HepG2 (cell line): ENCODE data around the gene FNBP1L. TPM values are rescaled to one million over a fixed set of nuclear protein-coding genes. Genes with fewer than 3 reads are reported as not detected.

Source experiments
- ATF4 ChIP-seq, 2 experiments: fragments of 450-650 bp in 1 of 2; sonication (generic) in 1 of 2; formaldehyde crosslinking; IDR thresholded peaks; 2 replicates each; pipeline versions ENCODE4 v1.5.0 to v1.8.0; 2020 to 2022; ENCODE audit warnings: mild to moderate bottlenecking in 1 of 2, missing genetic modification reagents in 1 of 2
- BRD4 ChIP-seq: sonication (generic); formaldehyde crosslinking; IDR thresholded peaks from 2 replicates; pipeline ENCODE4 v1.4.0; 2020; ENCODE audit warnings: missing genetic modification reagents
- CENPBD1 ChIP-seq: sonication (generic); formaldehyde crosslinking; IDR thresholded peaks from 2 replicates; pipeline ENCODE4 v1.8.0; 2022; ENCODE audit warnings: missing genetic modification reagents, low read depth, mild to moderate bottlenecking, borderline replicate concordance
- DRAP1 ChIP-seq: IDR thresholded peaks from 2 replicates; pipeline ENCODE4 v1.6.1; 2016; ENCODE audit warnings: missing genetic modification reagents, missing compliant biosample characterization
- FOSL2 ChIP-seq: sonication (generic); formaldehyde crosslinking; IDR thresholded peaks from 2 replicates; pipeline ENCODE4 v1.4.0; 2020; ENCODE audit warnings: missing genetic modification reagents
- KLF15 ChIP-seq: sonication (generic); formaldehyde crosslinking; IDR thresholded peaks from 2 replicates; pipeline ENCODE4 v1.8.1; 2023; ENCODE audit warnings: borderline replicate concordance, mild to moderate bottlenecking, inconsistent platforms, missing genetic modification reagents, mixed read lengths
- MLXIP ChIP-seq: sonication (generic); formaldehyde crosslinking; IDR thresholded peaks from 2 replicates; pipeline ENCODE4 v1.9.0; 2021; ENCODE audit warnings: missing genetic modification reagents, borderline replicate concordance
- MNT ChIP-seq: fragments of 450-650 bp; IDR thresholded peaks from 2 replicates; pipeline ENCODE4 v1.6.1; 2016
- MTF1 ChIP-seq: sonication (generic); formaldehyde crosslinking; IDR thresholded peaks from 2 replicates; pipeline ENCODE4 v1.5.0; 2020; ENCODE audit warnings: missing genetic modification reagents
- RCOR2 ChIP-seq: IDR thresholded peaks from 2 replicates; pipeline ENCODE4 v1.6.1; 2016; ENCODE audit warnings: missing biosample characterization, missing genetic modification reagents
- SALL1 ChIP-seq: sonication (generic); formaldehyde crosslinking; IDR thresholded peaks from 2 replicates; pipeline ENCODE4 v1.8.0; 2022; ENCODE audit warnings: mild to moderate bottlenecking, missing genetic modification reagents
- SP1 ChIP-seq, 2 experiments: fragments of 450-650 bp in 1 of 2; sonication (generic) in 1 of 2; formaldehyde crosslinking in 1 of 2; IDR thresholded peaks; 2 replicates each; pipeline versions ENCODE4 v1.4.0 to v1.6.1; 2016 to 2020; ENCODE audit warnings: missing genetic modification reagents in 1 of 2
- TCF12 ChIP-seq, 2 experiments: fragments of 450-650 bp in 1 of 2; sonication (generic) in 1 of 2; formaldehyde crosslinking in 1 of 2; IDR thresholded peaks; 2 replicates each; pipeline versions ENCODE4 v1.6.1 to v1.8.0; 2017 to 2022; ENCODE audit warnings: antibody characterized with exemption in 1 of 2, mild to moderate bottlenecking in 1 of 2, missing genetic modification reagents in 1 of 2, moderate library complexity in 1 of 2
- THAP11 ChIP-seq: IDR thresholded peaks from 2 replicates; pipeline ENCODE4 v1.6.1; 2016; ENCODE audit warnings: missing biosample characterization, missing genetic modification reagents
- ZBTB10 ChIP-seq: sonication (generic); formaldehyde crosslinking; IDR thresholded peaks from 2 replicates; pipeline ENCODE4 v1.4.0; 2020; ENCODE audit warnings: missing genetic modification reagents, borderline replicate concordance
- ZBTB38 ChIP-seq: sonication (generic); formaldehyde crosslinking; IDR thresholded peaks from 2 replicates; pipeline ENCODE4 v1.5.1; 2020; ENCODE audit warnings: mild to moderate bottlenecking, missing genetic modification reagents
- ZC3H13 ChIP-seq: sonication (generic); formaldehyde crosslinking; IDR thresholded peaks from 2 replicates; pipeline ENCODE4 v1.8.1; 2023; ENCODE audit warnings: mild to moderate bottlenecking, missing genetic modification reagents, moderate library complexity
- ZKSCAN1 ChIP-seq: fragments of 150-350 bp; IDR thresholded peaks from 2 replicates; pipeline ENCODE4 v1.6.1; 2014; ENCODE audit warnings: low read length
- ZNF30 ChIP-seq: sonication (generic); formaldehyde crosslinking; IDR thresholded peaks from 2 replicates; pipeline ENCODE4 v1.5.0; 2020; ENCODE audit warnings: mild to moderate bottlenecking, missing genetic modification reagents
- ZNF335 ChIP-seq: sonication (generic); formaldehyde crosslinking; IDR thresholded peaks from 2 replicates; pipeline ENCODE4 v1.4.0; 2020; ENCODE audit warnings: missing genetic modification reagents
- ZNF7 ChIP-seq: IDR thresholded peaks from 2 replicates; pipeline ENCODE4 v1.6.1; 2016; ENCODE audit warnings: missing biosample characterization, missing genetic modification reagents
- polyA plus RNA-seq, 8 experiments: library from polyadenylated mRNA; depleted of rRNA in 3 of 8; stranded (reverse) in 7 of 8; unstranded in 1 of 8; fragments of >200 nt; fragmentation: Illumina TruSeq in 4 of 8; extraction: Trizol in 4 of 8; gene quantifications; 2 replicates each; pipeline versions ENCODE4 v1.2.1 to v1.2.3, GENCODE V29; 2011 to 2016; ENCODE audit warnings: low read depth in 4 of 8, missing spikeins in 1 of 8, mixed read lengths in 1 of 8; ENCODE audit not compliant: insufficient read depth in 1 of 8
- total RNA-seq, 5 experiments: library from RNA; depleted of rRNA; stranded (reverse); fragments of >200 nt; fragmentation: Illumina TruSeq; extraction: Trizol; gene quantifications; 2 replicates each; pipeline ENCODE4 v1.2.3, GENCODE V29; 2016; ENCODE audit warnings: low read depth in 1 of 5

FNBP1L gene
- total and polyA plus RNA-seq, 2 of the 13 experiments (the other 11 are each of a cell fraction or from before 2014, with no cell fraction given): 24.1 to 27.1 TPM

- TF ChIP-seq ZNF335 (CRISPR knock-in tag) (no peak), ZNF30 (no peak), MLXIP (CRISPR knock-in tag) (no peak), THAP11 (no peak), ZKSCAN1 (no peak), MNT (no peak), RCOR2 (no peak), ATF4 (CRISPR knock-in tag; IDR thresholded peaks at IDR 0.05) (peak in 1 of 2 experiments; percentile 43; a peak in 1 of 4 replicates), SALL1 (CRISPR knock-in tag) (0 out of 2 replicates have a peak, but pooled peaks have one; percentile 38), MTF1 (no peak), ZBTB38 (CRISPR knock-in tag) (no peak), ZNF7 (CRISPR knock-in tag) (0 out of 2 replicates have a peak, but pooled peaks have one; percentile 31), ZC3H13 (no peak), DRAP1 (CRISPR knock-in tag) (no peak), FOSL2 (CRISPR knock-in tag) (no peak), BRD4 (CRISPR knock-in tag) (no peak), ZBTB10 (CRISPR knock-in tag) (no peak), KLF15 (CRISPR knock-in tag) (no peak), CENPBD1 (no peak), TCF12 (IDR thresholded peaks at IDR 0.05) (no peak), TCF12 (CRISPR knock-in tag; IDR thresholded peaks at IDR 0.05) (no peak), SP1 (IDR thresholded peaks at IDR 0.05) (no peak), SP1 (CRISPR knock-in tag; IDR thresholded peaks at IDR 0.05) (no peak)
These were observed 14.4 kb upstream of the FNBP1L start (continued) for GRCh38 chr1:93433407-93433961.
